ENCODE measurements around the gene VWA5A. TPM values are rescaled to one million over a fixed set of nuclear protein-coding genes. Genes with fewer than 3 reads are reported as not detected.

The VWA5A gene, protein sequence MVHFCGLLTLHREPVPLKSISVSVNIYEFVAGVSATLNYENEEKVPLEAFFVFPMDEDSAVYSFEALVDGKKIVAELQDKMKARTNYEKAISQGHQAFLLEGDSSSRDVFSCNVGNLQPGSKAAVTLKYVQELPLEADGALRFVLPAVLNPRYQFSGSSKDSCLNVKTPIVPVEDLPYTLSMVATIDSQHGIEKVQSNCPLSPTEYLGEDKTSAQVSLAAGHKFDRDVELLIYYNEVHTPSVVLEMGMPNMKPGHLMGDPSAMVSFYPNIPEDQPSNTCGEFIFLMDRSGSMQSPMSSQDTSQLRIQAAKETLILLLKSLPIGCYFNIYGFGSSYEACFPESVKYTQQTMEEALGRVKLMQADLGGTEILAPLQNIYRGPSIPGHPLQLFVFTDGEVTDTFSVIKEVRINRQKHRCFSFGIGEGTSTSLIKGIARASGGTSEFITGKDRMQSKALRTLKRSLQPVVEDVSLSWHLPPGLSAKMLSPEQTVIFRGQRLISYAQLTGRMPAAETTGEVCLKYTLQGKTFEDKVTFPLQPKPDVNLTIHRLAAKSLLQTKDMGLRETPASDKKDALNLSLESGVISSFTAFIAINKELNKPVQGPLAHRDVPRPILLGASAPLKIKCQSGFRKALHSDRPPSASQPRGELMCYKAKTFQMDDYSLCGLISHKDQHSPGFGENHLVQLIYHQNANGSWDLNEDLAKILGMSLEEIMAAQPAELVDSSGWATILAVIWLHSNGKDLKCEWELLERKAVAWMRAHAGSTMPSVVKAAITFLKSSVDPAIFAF
- polyA plus RNA-seq (ENCODE audit: insufficient read length in 4 of 4), result 10 to 100 TPM; 12.8 to 16.8 (median 15.9) TPM

DNA sequence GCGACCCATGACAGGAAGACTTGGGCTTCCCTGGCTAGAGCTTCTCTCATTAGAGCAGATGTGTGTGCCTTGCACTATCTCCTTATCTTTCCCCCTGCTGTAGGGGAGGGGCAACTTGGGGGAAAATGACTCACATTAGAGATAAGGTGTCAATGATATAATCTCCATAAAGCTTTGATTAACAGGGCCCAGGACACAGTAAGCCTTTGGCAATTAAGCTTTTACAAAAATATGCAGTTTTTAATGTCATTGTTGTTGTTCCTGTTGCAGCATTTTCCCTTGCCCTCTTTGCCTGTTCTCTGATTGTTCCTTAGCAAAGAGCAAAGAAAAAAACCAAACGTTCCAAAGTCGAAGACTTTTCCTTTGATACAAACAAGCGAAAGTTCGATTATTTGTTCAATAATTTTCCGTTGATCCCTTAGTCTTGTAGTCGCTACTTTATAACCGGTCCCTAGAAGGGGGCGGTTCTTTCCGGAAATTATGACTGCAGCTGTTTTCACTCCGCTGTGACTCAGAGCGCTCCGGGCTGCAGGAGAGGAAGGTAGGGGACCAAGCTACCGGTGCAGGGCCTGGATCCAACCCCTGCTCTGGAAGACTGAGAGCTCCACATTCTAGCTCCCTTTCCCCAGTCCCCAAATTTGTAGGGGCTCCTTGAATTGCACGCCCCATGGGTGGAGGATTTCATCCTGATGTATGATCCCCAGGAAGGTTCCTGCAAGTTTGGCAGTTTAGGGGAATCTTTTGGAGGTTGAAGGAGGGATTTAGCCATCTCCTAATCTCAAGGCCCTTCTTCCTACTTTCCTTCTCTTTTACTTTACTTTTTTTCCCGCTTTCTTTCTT lies at the start of gene VWA5A:
TSS of gene VWA5A (plus strand) at position 509 of the 840 bp plus-strand sequence. CDS start 2,062 bp downstream, outside the sequence.
- peak; percentile 67 to 81 (median 79) for DNase-seq (ENCODE audit: low read depth in 4 of 4, low spot score in 3 of 4)

DNA sequence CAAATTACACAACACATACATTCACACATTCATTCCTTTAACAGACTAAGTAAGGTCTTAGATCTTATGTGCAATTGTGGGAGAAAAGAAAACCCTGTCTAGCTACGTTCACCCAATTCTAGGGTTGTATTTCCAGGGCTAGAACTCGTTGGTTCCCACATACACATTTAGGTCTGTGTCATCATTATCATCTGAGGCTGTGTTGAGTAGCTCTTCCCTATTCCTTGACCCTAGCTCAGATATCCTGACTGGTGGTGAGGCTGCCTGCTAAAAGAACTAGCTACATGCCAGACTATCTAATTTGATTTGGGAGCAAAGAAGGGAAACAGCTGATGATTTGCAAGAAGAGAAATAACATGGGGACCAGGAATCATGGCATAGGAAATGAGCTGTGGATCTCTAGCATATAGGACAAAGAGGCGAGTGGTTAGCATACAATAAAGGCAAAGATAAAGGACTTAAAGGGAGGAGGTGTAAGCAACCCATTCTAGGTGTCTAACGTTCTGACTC lies 46.6 kb upstream of the VWA5A start:
- no peak for DNase-seq (ENCODE audit: low read depth in 4 of 4, low spot score in 3 of 4)

DNA sequence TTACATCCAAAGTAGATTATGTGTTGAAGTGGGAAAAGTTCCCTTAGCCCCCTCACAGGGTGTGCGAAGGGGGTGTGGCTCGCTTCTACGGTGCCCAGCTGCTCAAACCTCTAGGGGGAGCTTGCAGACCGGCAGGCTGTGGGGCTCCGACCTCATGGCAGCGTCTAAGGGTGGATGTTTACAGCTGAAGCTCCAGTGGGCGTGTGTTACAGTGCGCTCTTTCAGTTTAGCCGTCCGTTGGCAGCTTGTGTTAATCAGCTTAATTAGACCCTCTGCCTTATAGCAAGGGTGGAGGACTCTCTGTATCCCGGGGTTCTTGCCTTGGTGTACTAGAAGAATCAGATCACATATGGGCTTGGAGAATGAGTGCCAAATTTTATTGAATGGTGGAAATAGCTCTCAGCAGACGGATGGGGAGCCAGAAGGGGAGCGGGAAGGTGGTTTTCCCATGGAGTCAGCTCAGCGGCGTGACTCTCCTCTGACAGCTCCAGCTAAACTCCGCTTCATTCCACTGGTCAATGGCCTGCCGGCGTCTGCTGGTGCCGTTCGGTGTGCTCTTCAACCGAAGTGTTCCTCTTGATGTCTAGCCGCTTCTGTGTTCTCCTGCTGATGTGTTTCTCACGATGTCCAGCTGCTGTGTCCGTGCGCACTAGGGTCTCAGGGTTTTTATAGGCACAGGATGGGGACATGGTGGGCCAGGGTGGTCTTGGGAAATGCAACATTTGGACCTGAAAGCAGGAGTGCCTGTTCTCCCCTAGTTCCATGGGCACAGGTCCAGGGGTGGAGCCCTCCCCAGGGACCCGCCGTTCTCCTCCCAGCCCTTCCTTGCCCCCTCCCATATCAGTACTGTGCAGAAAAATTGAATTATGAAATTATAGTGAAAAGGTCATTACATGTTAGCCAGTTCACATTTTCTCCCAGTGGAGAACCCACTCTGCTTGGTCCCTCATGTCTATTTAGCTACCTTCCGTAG lies 45.5 kb upstream of the VWA5A start:
- peak in 3 of 4 donors; percentile 18 to 23 (median 19) for DNase-seq (ENCODE audit: low read depth in 4 of 4, low spot score in 3 of 4)

DNA sequence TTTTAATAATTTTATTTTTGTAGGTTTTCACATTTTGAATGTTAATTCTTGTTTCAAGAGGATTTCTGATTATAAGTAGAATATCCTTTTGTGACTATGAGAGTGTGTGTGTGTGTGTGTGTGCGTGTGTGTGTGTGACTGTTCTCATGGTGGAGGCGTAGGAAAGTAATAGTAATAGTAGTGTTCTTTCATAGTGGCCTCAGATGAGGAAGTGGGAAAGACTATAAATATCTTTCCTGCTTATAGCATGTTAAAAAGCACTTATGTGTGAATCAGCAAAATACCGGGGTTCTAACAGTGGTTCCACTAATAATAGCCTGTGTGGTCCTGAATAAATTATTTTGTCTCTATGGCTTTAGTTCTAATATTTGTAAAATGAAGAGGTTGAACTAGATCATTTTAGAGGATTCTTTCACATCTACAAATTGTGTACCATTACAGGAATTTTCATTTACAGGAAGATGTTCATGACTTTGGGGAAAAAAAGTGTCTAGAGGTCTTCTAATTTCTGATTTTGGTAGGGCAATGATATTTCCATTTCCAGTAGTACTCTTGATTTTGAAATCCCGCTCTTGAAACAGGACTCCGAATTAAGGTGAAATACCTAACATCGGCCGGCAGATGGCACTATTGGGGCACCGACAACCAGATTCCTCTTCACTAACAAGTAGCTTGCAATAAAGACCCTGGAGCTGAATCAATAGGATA lies 44.2 kb upstream of the VWA5A start:
- DNase-seq (ENCODE audit: low read depth in 4 of 4, low spot score in 3 of 4), result peak; percentile 30 to 64 (median 46)

DNA sequence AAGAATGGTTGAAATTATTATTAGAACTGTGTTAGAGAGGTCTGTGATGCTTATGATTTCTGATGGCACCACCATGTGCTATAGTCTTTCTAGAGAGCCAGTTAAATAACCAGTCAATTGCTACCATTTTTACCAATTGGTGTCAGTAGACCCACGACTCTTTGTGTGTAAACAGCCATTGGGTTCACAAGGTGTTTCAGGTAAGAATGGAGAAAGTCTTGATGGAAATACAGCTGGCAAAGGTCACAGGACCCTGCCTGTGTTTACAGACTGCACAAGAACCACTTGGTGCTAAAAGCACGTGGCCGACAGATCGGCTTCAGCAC lies 43.7 kb upstream of the VWA5A start:
- DNase-seq (ENCODE audit: low read depth in 4 of 4, low spot score in 3 of 4), result no peak

DNA sequence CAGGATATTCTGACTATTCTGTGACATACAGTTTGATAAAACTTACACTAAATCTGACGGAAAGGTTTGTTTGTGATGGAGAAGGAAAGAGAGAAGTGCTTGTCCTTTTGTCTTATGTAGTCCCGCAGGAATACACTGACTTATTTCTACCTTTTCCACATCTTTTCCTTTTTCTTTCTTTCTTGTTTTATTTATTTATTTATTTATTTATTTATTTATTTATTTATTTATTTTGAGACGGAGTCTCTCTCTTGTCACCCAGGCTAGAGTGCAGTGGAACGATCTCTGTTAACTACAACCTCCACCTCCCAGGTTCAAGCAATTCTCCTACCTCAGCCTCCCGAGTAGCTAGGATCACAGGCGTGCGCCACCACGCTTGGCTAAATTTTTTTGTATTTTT lies 43.1 kb upstream of the VWA5A start:
- DNase-seq (ENCODE audit: low read depth in 4 of 4, low spot score in 3 of 4), result no peak

DNA sequence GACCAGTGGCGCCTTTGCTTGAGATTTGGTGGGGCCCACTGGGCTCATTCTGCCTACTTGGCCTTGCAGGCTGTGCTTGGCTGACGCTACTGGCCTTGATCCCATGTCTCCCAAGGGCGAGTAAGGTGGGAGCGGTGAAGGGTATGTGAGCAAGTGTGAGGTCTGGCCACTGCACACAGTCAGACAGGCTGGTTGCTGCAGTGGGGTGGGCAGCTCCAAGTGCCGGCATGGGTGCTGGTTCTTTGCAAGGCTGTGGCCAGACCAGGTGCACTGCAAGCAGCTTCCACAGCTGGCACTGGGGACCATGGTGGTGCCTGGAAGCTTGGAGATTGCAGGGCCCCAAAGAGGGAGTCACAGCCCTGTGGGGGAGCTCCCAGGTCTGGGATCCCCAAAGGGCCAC lies 40.7 kb upstream of the VWA5A start:
- no peak for DNase-seq (ENCODE audit: low read depth in 4 of 4, low spot score in 3 of 4)

DNA sequence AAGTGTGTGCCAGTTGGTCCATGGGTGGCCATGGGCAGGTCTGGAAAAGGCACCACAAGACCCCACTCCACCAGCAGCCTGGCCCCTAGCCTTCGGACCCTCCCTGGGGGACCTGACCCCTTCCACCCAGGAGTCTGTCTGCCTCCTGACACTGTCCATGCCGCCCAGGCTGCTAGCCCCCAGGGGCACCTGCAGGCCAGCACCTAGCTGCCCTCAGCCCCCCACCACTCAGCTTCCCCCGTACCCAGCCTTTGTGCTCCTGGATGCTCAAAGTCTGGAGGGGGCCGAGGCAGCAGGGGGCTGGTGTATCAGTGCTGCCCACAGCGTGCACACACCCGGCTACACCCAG lies 39.8 kb upstream of the VWA5A start:
- DNase-seq (ENCODE audit: low read depth in 4 of 4, low spot score in 3 of 4), result no peak

DNA sequence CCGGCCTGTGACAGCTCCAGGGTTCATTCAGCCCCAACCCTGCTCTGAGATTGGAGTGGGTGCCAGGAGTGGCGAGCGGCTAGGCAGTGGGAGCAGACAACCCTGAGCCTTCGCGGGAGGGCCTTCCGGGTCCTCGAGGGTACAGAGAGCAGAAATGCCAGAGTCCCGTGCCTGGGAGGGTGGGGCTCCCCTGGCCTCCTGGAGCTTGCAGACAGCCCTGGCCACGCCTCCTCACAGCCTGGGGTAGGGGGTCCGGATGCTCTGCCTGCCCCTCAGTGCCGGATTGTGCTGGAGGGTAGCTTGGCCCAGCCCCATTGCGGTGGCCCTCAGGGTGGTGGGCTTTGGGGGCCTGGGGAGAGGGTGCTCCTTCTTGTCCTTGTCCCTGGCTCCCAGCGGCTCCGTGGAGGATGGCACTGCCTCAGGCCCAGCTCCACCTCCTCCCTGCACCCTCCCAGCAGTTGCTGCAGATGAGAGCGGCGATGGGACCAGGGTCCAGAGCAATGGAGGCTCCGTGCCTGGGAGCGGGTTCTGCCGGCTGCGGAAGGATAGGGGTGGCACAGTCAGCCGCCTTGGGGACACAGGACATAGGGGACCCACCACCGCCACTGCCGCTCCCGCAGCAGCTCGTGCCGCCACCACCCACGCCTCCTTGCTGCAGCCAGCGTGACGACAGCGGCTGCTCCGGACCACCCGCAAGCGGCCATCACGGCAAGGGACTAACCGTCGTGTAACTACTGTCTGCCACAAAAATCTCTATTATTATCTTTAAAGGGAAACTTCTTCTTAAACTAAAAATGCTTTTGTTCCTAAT lies 39.2 kb upstream of the VWA5A start:
- peak in 2 of 4 donors; percentile 17 to 29 for DNase-seq (ENCODE audit: low read depth in 4 of 4, low spot score in 3 of 4)

DNA sequence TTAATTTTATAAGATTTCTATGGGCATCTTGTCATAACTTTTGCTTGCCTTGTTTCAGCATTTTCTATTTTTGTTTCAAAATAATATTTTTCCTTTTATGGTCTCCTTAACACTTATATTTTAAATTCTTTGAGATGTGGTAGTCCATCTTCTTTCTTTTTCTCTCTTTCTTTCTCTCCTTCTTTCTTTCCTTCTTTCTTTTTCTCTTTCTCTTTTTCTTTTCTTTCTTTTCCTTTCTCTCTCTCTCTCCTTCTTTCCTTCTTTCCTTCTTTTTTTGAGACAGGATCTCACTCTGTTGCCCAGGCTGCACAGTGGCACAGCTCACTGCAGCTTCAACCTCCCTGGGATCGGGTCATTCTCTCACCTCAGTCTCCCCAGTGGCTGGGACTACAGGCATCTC lies 38.0 kb upstream of the VWA5A start:
- no peak for DNase-seq (ENCODE audit: low read depth in 4 of 4, low spot score in 3 of 4)

DNA sequence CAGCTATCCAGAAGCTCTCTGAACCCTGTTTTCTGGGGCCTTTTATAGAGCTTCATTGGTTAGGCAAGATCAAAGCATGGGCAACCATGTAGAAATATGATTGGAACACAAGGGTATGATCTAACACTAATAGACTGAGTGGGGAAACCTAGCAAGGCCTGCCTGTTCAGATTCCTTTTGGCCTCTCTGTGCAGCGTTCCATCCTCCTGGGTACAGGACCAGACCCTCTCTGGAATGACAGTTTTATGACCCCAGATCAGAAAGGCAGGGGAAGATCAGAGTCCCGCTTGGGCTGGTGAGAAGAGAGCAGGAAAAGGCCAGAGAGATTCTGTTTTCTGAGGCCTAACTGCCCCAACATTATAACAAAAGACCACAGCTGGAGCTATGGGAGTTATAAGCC lies 36.7 kb upstream of the VWA5A start:
- no peak for DNase-seq (ENCODE audit: low read depth in 4 of 4, low spot score in 3 of 4)

DNA sequence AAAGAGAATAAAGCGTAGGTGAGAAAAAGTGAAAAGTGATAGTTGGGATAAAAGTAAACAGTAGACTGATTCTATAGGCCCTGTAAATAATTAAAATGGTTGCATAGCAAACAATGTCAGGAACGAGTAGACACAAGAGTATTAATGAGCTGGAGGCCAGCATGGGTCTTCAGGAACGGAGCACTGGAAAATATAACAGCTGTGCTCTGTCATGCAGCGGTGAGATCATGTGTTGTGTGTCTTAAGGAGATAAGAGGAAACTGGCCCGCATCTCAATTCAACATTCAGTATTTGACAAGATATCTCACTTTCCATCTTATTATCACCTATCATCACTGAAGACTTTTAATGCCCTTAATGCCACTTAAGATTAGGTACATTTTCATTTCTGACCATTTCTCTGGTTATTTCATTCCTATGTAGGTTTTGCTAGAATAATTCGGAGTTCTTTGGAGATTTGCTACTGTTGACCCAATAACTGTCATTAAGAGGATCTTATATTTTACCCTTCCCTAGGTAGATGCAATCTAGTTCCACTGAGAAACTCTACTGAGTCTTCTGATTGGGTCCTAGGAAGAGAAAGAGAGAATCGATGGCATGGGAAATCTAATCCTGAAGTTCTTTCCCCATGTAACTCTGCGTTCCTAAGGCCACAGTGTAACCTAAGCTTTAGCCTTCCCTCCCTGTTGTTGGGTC lies 35.5 kb upstream of the VWA5A start:
- no peak for DNase-seq (ENCODE audit: low read depth in 4 of 4, low spot score in 3 of 4)

DNA sequence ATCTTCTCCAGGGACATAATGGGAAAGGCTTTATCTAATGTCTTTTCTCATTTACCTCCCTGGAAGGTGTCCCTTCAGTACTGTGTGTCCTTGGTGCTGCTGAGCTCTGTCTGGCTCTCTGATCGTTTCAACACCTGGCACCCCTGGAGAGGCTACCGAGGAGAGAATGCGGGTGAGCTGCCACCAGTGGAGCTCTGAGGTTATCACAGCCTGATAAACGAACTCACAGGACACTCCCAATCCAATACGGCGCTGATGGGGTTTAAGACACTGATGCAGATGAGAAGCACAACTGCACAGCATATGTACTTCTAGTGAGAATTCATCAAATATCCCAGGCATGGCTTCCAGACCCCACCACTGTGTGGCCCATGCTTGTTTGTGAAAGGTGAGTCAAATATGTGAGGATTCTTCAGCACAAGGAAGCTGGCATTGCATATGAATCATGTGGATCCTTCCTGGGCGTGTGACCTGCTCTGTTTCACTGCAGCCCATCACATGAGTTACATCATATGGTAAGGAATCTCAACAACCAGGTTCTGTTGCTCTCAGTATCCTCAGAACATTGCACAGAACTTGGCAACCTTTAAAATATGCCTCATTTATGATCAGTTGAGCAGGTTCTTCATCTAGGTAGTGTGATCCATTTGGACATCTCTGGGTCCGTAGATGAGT lies 34.8 kb upstream of the VWA5A start:
- DNase-seq (ENCODE audit: low read depth in 4 of 4, low spot score in 3 of 4), result no peak

DNA sequence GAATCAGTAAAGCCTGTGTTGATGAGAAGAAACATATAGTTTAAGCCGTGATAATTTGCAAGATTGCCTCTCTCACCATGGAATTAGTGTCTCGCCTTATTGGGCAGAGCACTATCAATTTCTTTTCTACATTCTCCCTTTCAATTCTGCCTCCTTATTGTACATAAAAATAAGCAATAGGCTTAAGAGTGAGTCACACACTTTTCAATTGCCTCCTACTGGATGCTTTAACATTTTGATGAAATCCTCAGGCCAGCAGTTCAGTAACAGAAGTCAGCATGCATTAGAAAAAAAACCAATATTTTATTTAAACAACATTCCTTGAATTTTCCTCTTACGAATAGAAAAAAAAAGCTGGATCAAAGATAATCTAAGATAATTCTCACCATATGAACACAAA lies 33.8 kb upstream of the VWA5A start:
- no peak for DNase-seq (ENCODE audit: low read depth in 4 of 4, low spot score in 3 of 4)

DNA sequence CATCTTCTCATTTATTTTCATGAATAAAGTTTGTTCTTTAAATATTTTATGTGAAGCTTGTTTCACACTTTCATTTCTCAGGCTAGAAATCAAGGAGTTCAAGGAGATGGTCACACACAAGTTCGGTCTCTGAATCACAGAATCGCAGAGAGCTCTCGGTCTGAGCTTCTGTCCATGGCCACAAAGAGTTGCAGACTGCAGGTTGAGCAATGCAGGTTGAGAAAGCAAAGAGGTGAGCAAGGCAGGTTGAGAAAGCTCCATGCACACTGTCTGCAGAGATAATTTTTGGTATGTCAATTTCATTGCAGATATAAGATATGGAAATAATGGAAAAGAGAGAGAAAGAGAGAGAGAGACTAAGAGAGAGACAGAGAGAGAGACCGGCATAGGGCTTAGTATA lies 32.9 kb upstream of the VWA5A start:
- DNase-seq (ENCODE audit: low read depth in 4 of 4, low spot score in 3 of 4), result no peak

DNA sequence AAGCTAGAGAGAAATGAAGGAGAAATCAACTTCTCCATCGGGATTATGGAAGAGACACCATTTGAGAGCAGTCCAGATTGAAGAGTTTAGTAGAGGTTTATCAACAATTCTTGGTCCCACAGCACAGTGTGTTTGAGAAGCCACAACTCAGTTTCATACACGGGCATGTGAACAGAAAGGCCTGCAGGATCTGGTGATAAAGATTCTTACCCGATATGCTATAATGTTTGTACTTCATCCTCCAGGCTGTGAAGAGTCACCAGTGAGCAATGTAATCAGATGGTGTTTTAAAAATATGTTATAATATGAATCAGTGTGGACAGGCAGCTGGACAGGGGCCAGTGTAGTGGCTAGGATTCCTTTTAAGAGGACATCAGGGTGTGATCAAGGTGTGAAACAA lies 29.7 kb upstream of the VWA5A start:
- no peak for DNase-seq (ENCODE audit: low read depth in 4 of 4, low spot score in 3 of 4)

Measured in right renal pelvis (tissue), 4 donors.